Endothelial cell of umbilical vein (primary cell): Measurements from ENCODE around the gene OPN1SW. TPM values are rescaled to one million over a fixed set of nuclear protein-coding genes. Genes with fewer than 3 reads are reported as not detected.

Experiments
- Bru-seq: library from RNA; stranded (reverse); fragments of 400-500 nt; gene quantifications from one replicate; lab custom pipeline; 2021; lab: Mats Ljungman, UMichigan
- BruChase-seq, 2 experiments: library from RNA; stranded (reverse); fragments of 400-500 nt; gene quantifications; one replicate each; lab custom pipeline; 2021; lab: Mats Ljungman, UMichigan
- BruUV-seq: library from RNA; stranded (reverse); fragments of 400-500 nt; replicated peaks from 2 replicates; lab custom pipeline; 2021; lab: Mats Ljungman, UMichigan
- CTCF ChIA-PET: fragments of 300-600, 350-600 bp; sonication (Branson Sonifier 250); formaldehyde crosslinking; loops from one replicate; lab custom pipeline; 2021; ENCODE audit warnings: antibody characterized with exemption, inconsistent platforms; lab: Charles Lee
- POLR2A ChIA-PET: fragments of 300-600, 350-600 bp; sonication (Branson Sonifier 250); formaldehyde crosslinking; loops from one replicate; lab custom pipeline; 2021; ENCODE audit warnings: antibody characterized with exemption, inconsistent platforms; lab: Charles Lee
- DNase-seq: peaks from one replicate; pipeline ENCODE4 v3.0.0-alpha.2; 2011; ENCODE audit warnings: low read depth, low spot score
- FAIRE-seq: peaks from 2 replicates; lab custom pipeline; 2011; peaks lifted over from hg19 to GRCh38; lab: Jason Lieb, UNC
- H2AFZ ChIP-seq: 2 replicates; pipeline ENCODE4 v1.6.0; 2012; ENCODE audit warnings: low read depth, low read length, control low read depth, inconsistent platforms
- H3K27ac ChIP-seq: 2 replicates; pipeline ENCODE4 v1.5.1; 2011; ENCODE audit warnings: low read depth, mild to moderate bottlenecking, control low read depth, low read length, moderate library complexity; ENCODE audit not compliant: insufficient read depth
- H3K27me3 ChIP-seq, 2 experiments: 2 replicates each; pipeline versions ENCODE4 v1.6.0 to v1.6.1; 2011; ENCODE audit warnings: low read length in 2 of 2, mixed read lengths in 1 of 2; ENCODE audit not compliant: control insufficient read depth in 2 of 2, insufficient read depth in 2 of 2
- H3K36me3 ChIP-seq, 2 experiments: 2 replicates in 1 of 2; 3 replicates in 1 of 2; pipeline ENCODE4 v1.5.1; 2011; ENCODE audit warnings: low read length in 2 of 2, mild to moderate bottlenecking in 1 of 2, moderate library complexity in 1 of 2; ENCODE audit not compliant: control insufficient read depth in 2 of 2, insufficient read depth in 2 of 2; ENCODE audit errors: extremely low read depth in 1 of 2
- H3K4me1 ChIP-seq: 3 replicates; pipeline ENCODE4 v1.5.1; 2011; ENCODE audit warnings: mild to moderate bottlenecking, low read length; ENCODE audit not compliant: control insufficient read depth, insufficient read depth; ENCODE audit errors: extremely low read depth
- H3K4me2 ChIP-seq: 2 replicates; pipeline ENCODE4 v1.6.1; 2011; ENCODE audit warnings: low read length, control low read depth, mixed read lengths; ENCODE audit not compliant: insufficient read depth
- H3K4me3 ChIP-seq, 3 experiments: fragments of 200-600 bp in 1 of 3; sonication (generic), shearing (Covaris generic) in 1 of 3; replicated peaks in 1 of 3; 2 replicates each; pipeline ENCODE4 v1.5.1; 2011 to 2016; ENCODE audit warnings: control low read depth in 3 of 3, low read length in 3 of 3, mild to moderate bottlenecking in 2 of 3, inconsistent platforms in 1 of 3, low read depth in 1 of 3, moderate library complexity in 1 of 3; ENCODE audit not compliant: insufficient read depth in 1 of 3
- H3K79me2 ChIP-seq: 2 replicates; pipeline ENCODE4 v1.6.0; 2012; ENCODE audit warnings: low read length, inconsistent platforms; ENCODE audit not compliant: control insufficient read depth, insufficient read depth
- H3K9ac ChIP-seq: replicated peaks from 2 replicates; pipeline ENCODE3; 2011; ENCODE audit warnings: low read length, control low read depth; ENCODE audit not compliant: insufficient read depth; ENCODE audit errors: extremely low read depth
- H3K9me1 ChIP-seq: replicated peaks from 3 replicates; pipeline ENCODE4 v1.6.0; 2011; ENCODE audit warnings: mild to moderate bottlenecking, low read length; ENCODE audit not compliant: control insufficient read depth, insufficient read depth; ENCODE audit errors: extremely low read depth
- H3K9me3 ChIP-seq: replicated peaks from 2 replicates; pipeline ENCODE4 v1.5.1; 2012; ENCODE audit warnings: low read length, inconsistent platforms; ENCODE audit not compliant: control insufficient read depth, insufficient read depth
- H4K20me1 ChIP-seq: replicated peaks from 2 replicates; pipeline ENCODE3; 2011; ENCODE audit warnings: mild to moderate bottlenecking, low read length; ENCODE audit not compliant: control insufficient read depth, insufficient read depth; ENCODE audit errors: extremely low read depth
- CTCF ChIP-seq, 2 donors: IDR thresholded peaks; 1 replicate in 1 of 2; 2 replicates in 1 of 2; pipeline ENCODE4 v1.5.1; 2011; ENCODE audit warnings: low read length in 2 of 2, mild to moderate bottlenecking in 2 of 2, moderate library complexity in 2 of 2, control low read depth in 1 of 2, inconsistent platforms in 1 of 2, low read depth in 1 of 2; ENCODE audit not compliant: insufficient read depth in 1 of 2; ENCODE audit errors: extremely low read depth in 1 of 2
- FOS ChIP-seq: IDR thresholded peaks from 2 replicates; pipeline ENCODE4 v1.6.1; 2011; ENCODE audit warnings: mild to moderate bottlenecking, low read length, moderate library complexity, borderline replicate concordance; ENCODE audit not compliant: insufficient read depth
- GATA2 ChIP-seq: IDR thresholded peaks from 2 replicates; pipeline ENCODE4 v1.7.0; 2011; ENCODE audit warnings: low read depth, mild to moderate bottlenecking, moderate library complexity, mixed read lengths, low read length; ENCODE audit not compliant: insufficient read length, insufficient read depth
- JUN ChIP-seq: IDR thresholded peaks from 2 replicates; pipeline ENCODE4 v1.6.1; 2011; ENCODE audit warnings: borderline replicate concordance, low read depth; ENCODE audit not compliant: insufficient read length, insufficient read depth
- MAX ChIP-seq: IDR thresholded peaks from 2 replicates; pipeline ENCODE4 v1.6.1; 2011; ENCODE audit not compliant: insufficient read depth, insufficient read length
- POLR2AphosphoS5 ChIP-seq: IDR thresholded peaks from 2 replicates; pipeline ENCODE4 v1.6.1; 2012; ENCODE audit warnings: low read depth, mild to moderate bottlenecking, control low read depth, low read length, moderate library complexity; ENCODE audit not compliant: insufficient read depth
- dilution Hi-C: fragments of 300-500 bp; cut with MboI; formaldehyde crosslinking; loops from one replicate; pipeline ENCODE4 v1.15.0; 2019; ENCODE audit warnings: low sequenced_read_pairs; ENCODE audit not compliant: extremely low pct_ligation_motif_present
- intact Hi-C: fragments of 100-400 bp; cut with micrococcal nuclease; formaldehyde crosslinking; loops from one replicate; pipeline ENCODE4 v1.10.0; 2022
- long read RNA-seq: library from polyadenylated mRNA; stranded (forward); transcript quantifications from one replicate; pipeline ENCODE4 v2.0.0, GENCODE V29; 2021
- polyA minus RNA-seq, 3 experiments: library from RNA; depleted of rRNA, polyadenylated mRNA; stranded (reverse); fragments of >200 nt; gene quantifications; 1 replicate in 1 of 3; 2 replicates in 2 of 3; pipeline ENCODE4 v1.2.3, GENCODE V29; 2011
- polyA plus RNA-seq, 4 experiments: library from polyadenylated mRNA; depleted of rRNA in 3 of 4; stranded (reverse) in 3 of 4; unstranded in 1 of 4; fragments of >200 nt; gene quantifications; 2 replicates each; pipeline versions ENCODE4 v1.2.1 to v1.2.3, GENCODE V29; 2011 to 2012; ENCODE audit warnings: missing spikeins in 1 of 4
- total RNA-seq: library from RNA; stranded (reverse); gene quantifications from 2 replicates; pipeline ENCODE4 v1.2.3, GENCODE V29; 2021

OPN1SW gene
- total RNA-seq (not detected in 2 replicates), polyA plus RNA-seq (not detected in 2 replicates), polyA minus RNA-seq (not detected in 2 replicates), Bru-seq, nascent RNA (not detected), BruChase-seq, experiment 1, labeled RNA remaining after a 6-hour chase (not detected), BruChase-seq, experiment 2, labeled RNA remaining after a 2-hour chase (not detected)
- not detected in 2 replicates for polyA plus RNA-seq (2011; cell fraction: cytosol; rRNA removed)
- not detected in 2 replicates for polyA plus RNA-seq (2011; cell fraction: nucleus; rRNA removed)
- not detected in 2 replicates for polyA plus RNA-seq (2012)
- polyA minus RNA-seq (2011; cell fraction: cytosol; rRNA and poly(A)+ RNA removed), result not detected
- polyA minus RNA-seq (2011; cell fraction: nucleus; rRNA and poly(A)+ RNA removed), result not detected in 2 replicates
- long read RNA-seq, partial matches to known transcripts, result 0 of 7 reads
- long read RNA-seq, other reads (novel, unspliced or antisense), result 7 of 7 reads

- ChIA-PET CTCF (no interaction called here), POLR2A (no interaction called here)
- no peak within 1 kb of the TSS for H2AFZ ChIP-seq
- H3K79me2 ChIP-seq, result no peaks in the 10 kb centered on the region
- FAIRE-seq (no peak), DNase-seq (no peak)
- TF ChIP-seq JUN (no peak), POLR2AphosphoS5 (no peak), MAX (no peak), CTCF (IDR thresholded peaks at IDR 0.05; ENCODE audit: extremely low read depth in 1 of 2, insufficient read depth in 1 of 2, low read depth in 1 of 2, low read length in 2 of 2) (no peak), FOS (no peak), GATA2 (no peak)
- H3K27ac ChIP-seq, result no peak within 1 kb of the TSS
- H3K4me1 ChIP-seq, result no peaks in the 10 kb centered on the region
- dilution Hi-C loops (no loop called here), intact Hi-C loops (no loop called here)
- no peaks in the 10 kb centered on the region for H3K9me1 ChIP-seq
- peaks cover 13 to 14% of the 10 kb centered on the region in 2 experiments for H3K36me3 ChIP-seq
- H4K20me1 ChIP-seq, result no peaks in the 10 kb centered on the region
- H3K4me3 ChIP-seq, result no peak within 1 kb of the TSS
- peaks cover 0 to 2% of the 10 kb centered on the region in 2 experiments for H3K27me3 ChIP-seq
- peaks cover 3% of the 10 kb centered on the region for H3K9me3 ChIP-seq
- no peak within 1 kb of the TSS for H3K9ac ChIP-seq
- BruUV-seq, result no TSS peak
- no peak within 1 kb of the TSS for H3K4me2 ChIP-seq
Measured at GRCh38 chr7:128775744-128776474, at the start of gene OPN1SW. Gene OPN1SW, minus strand, starts transcription at chr7:128775794. Its CDS starts 13 bp downstream, at chr7:128775781.
